ENCODE data around the gene IL20.

The IL20 gene, protein sequence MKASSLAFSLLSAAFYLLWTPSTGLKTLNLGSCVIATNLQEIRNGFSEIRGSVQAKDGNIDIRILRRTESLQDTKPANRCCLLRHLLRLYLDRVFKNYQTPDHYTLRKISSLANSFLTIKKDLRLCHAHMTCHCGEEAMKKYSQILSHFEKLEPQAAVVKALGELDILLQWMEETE

DNA sequence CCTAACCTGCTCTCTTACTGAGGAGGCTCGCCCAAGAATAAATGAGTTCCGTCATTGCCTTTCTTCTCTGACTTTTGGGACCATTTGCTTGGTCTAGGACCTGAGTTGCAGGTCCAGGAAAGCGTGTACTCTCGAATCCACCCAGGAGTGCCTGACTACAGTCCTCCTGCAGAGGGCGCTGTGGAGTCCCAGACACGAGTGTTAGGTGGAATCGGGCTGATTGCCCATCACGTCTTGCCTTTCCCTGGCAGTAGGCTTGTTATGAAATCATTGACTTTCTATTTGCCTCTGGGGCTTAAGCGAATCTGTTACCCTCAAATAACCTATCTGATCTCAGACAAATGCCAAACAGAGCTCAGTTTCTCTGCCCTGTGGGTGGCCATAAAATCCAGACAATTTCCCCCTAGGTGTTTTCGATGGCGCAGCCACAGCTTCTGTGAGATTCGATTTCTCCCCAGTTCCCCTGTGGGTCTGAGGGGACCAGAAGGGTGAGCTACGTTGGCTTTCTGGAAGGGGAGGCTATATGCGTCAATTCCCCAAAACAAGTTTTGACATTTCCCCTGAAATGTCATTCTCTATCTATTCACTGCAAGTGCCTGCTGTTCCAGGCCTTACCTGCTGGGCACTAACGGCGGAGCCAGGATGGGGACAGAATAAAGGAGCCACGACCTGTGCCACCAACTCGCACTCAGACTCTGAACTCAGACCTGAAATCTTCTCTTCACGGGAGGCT, at the start of gene IL20:
IL20 (plus strand) TSS at position 685 of the 733 bp plus-strand sequence. CDS start 230 bp downstream, outside the sequence.
- peak; percentile 84 for DNase-seq (ENCODE audit: low read depth)

DNA sequence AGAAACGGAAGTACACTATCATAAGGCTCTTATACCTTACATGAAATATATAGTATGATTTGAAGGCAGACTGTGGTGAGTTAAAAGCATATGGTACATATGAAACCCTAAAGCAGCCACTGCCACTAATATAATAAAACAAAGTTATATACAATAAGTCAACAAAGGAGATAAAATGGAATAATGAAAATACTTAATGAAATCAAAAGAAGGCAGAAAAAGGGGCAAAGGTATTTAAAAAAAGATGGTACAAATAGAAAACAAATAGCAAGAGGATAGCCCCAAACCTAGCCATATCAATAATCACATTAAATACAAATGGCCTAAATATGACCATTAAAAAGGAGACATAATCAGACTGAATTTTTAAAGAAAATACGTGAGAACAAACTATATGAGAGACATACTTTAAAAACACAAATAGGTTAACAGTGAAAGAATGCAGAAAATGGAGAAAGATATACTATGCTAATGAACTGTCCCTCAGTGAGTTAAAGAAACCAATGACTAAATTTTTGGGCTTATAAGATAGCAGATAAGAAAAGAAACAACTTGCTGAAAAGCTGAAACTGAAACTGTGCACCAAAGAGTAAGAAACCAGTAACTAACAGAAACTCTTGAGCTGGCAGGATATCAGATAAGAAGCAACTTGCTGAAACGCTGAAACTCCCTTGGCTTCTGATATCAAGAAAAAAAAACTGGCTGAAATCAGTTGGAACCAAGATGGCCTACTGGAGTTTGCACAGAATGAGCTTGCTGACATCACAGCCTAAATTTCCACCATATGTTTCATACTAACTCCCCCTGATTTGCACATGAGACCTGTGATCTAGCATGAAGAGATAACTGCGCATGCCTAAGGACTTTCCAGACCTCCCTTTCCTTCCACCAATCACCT, 48.8 kb upstream of the IL20 start:
- no peak for DNase-seq (ENCODE audit: low read depth)

DNA sequence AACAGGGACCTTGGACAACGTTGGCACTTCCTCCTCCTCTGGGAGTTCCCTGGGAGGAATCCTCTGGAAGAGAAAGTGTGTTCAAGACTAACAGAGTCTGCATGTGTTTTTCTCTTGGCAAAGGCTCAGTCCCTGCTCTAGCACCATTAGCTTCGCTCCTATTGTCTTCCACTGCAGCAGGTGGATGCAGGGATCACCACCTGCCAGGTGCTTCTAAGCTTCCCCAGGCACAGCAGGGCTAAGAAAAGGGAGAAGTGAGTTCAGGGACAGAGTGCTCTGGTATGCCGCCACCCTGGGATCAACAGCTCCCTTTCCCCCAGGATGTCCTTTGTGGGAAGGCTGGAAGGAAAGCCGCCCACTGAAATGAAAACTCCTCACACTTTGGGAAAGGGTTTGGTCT, 43.9 kb upstream of the IL20 start:
- no peak for DNase-seq (ENCODE audit: low read depth)

DNA sequence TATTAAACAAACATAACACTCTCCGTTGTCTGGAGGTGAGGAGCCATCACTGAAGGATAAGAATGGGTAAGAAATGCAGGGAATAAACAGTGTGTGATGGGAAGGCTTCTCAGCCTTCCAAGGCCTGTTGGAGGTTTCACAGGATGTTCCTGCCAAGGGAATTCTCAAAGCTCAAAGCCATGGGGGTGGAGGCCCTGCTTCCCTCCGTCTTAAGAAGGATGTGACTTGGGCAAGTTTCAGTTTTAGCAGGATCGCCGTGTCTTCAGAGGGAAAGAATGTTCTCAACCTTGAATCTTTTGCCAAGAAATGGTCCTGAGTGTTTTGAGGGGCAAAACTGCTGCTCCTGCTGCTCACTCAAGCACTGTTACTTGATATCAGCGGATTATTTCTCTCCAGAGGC, 41.7 kb upstream of the IL20 start:
- DNase-seq (ENCODE audit: low read depth): no peak

DNA sequence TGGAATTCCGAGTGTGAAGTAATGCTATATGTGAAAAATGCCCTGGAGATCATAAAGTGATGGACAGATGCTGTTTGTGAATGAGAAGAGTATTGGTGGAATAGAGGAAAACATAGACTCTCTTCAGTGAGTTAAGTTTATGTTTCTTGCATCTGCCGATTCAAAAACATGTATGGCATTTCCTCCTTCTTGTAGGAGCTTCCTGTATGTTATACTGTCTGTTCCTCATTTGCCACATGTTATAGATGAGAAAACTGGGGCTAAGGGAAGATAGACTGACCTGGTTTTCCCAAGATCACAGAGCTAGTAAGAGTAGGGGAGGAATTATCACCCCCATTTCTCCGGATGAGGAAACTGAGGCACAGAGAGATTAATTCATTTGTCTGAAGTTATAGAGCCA, 41.1 kb upstream of the IL20 start:
- DNase-seq (ENCODE audit: low read depth): no peak

DNA sequence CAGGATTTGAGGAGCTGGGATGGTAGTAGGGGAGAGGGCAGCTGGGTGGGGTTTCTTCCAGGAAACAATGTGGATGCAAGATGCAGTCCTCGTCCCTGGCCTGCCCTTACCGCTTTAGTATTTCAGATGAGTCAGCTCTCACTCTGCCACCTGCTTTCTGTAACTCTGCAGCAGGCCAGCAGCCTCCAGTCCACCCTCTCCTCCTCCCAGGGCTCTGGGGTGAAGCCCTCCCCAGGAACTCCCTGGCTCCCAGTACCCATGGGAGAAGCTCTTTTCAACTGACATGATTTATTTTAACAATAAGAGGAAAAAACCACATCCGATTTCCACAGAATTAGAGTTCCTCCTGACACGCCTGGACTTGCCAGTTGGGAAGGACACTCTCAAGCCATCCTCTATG, 39.0 kb upstream of the IL20 start:
- DNase-seq (ENCODE audit: low read depth): no peak

DNA sequence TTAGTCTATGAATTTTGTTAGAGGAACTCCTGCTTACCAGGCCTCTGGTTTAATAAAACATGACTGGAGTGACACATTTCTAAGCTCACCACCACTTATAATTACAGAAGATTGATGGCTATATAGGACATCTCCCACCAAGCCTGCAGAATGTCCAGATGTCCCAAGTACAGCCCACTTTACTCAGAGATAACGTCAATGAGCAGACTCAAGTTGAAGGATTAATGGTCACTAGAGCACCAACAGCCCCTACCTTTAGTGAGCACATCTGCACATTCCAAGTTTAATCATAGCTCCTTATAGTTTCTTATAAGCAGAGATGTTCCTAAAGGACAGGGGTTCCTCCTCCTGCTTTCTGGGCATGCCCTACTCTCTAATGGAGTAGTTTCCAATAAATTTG, 37.4 kb upstream of the IL20 start:
- DNase-seq (ENCODE audit: low read depth): no peak

DNA sequence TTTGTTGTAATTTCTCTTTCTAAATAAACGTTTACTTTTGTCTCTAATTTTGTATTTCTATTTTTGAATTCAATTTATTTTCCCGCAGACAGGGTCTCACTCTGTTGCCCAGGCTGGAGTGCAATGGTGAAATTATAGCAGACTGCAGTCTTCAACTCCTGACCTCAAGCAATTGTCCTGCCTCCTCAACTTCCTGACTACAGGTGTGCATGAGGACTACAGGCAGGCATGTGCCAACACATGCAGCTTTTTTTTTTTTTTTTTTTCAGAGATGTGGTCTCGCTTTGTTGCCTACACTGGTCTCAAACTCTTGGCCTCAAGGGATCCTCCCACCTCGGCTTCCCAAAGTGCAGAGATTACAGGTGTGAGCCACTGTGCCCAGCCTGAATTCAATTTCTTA, 36.7 kb upstream of the IL20 start:
- no peak for DNase-seq (ENCODE audit: low read depth)

DNA sequence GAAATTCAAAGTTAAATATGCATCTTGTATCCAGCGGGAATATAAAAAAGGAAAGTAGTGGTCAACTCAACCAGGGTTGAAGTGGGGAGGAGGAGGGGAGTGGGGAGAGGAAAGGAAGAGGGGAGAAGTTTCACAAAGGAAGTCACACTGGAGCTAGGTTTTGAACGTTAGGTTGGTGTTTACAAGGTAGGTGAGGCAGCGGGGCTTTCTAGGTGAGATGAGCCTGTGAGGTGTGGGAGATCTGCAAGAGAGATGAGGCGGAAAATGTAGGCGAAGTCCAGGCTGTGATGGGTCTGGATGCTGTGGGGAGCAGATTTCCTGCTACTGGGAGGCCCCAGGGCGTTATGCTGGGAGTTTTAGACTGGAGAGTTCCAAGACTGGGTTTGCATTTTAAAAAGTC, 36.1 kb upstream of the IL20 start:
- DNase-seq (ENCODE audit: low read depth): no peak

DNA sequence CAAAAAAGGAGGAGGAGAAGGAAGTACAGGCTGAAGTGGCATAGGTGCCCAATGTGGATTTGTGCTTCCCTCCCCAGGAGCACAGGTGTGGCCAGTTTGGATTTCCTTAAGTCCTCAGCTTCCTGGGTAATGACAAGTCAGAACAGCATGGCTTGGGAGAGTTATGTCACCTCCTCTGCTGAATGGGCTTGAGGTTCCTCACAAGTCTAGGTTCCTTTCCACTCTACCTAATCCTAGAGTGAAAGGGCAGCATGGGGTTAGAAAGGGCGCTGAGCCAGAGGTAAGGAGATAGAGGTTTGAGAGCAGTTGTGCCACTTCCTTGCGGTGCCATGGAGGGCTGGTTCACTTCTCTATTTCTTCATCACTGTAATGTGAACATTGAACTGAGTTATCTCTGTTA, 35.5 kb upstream of the IL20 start:
- DNase-seq (ENCODE audit: low read depth): no peak

DNA sequence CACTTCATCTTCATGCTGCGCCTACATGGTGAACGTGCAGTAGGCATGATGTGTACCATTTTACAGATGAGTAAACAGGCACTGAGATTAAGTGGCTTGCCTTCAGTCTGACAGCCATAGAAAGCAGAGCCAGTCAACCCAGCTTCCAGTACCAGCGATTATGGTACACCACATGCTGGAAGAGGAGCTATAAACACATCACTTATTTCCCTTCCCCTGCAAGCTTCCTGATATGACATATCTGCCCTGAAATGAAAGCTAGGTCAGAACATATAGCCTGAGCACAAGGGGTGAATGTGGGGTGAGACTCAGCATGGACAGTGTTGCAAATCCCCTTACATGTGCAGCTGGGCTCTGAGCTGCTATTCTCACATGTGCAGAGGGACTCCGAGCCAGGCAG, 33.8 kb upstream of the IL20 start:
- DNase-seq (ENCODE audit: low read depth): no peak

DNA sequence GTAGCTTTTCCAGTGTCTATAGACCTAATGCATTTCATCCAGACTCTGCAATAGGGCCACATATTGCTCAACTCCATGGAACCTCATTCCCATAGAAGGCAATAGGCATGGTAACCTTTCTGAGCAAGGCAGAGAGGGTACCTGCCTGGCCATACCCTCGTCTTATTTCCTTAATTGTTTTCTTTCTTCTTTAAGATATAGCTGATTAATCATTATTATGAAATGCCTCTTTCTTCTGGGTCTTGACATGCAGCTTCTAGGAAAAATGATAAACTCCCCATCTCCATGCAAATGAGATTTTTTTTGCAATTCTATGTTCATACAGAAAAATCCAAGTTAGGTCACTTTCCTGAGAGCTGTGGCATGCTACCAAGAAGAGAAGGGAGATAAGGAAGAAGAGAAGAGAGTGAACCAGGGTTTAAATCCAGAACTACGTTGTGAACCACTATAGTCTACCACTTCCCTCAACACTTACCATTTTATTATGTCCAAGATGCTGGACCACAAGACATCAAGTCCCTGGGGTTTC, 33.0 kb upstream of the IL20 start:
- no peak for DNase-seq (ENCODE audit: low read depth)

DNA sequence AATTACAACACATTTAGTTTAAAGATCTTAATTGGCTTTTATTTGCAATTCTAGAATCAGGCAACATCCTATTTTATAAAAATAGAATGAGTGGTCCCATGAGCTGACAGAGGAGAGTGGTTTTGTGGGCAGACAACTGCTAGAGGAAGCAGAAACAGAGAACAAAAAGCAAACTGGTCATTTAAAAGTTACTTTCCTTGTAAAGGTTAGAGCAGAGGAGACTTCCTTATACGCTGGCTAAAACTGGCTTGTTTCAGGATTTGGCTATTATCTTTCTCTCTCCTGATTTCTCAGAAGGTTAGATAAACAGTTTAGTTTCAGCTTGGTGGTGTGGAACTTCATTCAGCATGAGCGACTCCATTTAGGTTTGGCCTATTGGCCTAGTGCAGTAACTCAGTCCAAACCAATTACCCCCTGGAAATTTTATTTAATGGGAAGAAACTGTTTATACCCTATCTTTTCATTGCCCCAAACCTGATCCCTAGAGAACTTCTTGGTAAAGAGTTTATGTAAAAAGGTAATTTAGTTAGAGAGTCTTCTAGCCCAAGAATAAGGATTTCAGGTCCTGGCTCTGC, 32.2 kb upstream of the IL20 start:
- no peak for DNase-seq (ENCODE audit: low read depth)

DNA sequence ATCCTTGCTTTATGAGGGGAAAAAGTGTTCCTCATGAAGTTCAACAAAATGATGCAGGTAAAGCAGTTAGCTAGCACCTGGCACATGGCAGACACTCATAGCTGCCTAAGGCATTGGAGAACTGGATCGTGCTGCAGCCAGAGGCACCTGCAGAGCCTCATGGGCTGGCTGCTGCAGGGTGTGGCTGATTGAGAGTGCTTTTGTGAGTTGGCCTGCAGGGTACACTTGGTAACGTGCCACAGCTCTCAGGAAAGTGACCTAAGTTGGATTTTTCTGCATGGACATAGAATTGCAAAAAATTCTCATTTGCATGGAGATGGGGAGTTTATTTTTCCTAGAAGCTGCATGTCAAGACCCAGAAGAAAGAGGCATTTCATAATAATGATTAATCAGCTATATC, 31.6 kb upstream of the IL20 start:
- no peak for DNase-seq (ENCODE audit: low read depth)

DNA sequence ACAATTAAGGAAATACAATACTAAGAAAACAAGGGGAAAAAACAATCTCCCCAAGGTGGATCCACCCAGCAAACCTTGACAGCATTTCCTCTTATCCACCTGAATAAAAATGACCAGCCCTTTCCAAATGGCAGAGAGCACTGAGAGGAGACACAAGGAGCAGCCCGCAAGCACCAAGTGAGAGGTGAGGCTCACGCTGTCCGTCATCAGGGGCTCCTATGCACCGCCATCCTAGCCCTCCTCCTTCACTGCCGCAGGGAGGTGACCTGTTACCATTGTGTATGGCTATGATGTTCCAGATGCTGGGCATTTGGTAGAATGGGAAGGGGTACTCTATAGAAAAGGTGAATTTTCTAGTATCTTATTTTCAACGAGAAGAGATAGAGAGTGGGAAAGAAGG, 31.2 kb upstream of the IL20 start:
- no peak for DNase-seq (ENCODE audit: low read depth)

DNA sequence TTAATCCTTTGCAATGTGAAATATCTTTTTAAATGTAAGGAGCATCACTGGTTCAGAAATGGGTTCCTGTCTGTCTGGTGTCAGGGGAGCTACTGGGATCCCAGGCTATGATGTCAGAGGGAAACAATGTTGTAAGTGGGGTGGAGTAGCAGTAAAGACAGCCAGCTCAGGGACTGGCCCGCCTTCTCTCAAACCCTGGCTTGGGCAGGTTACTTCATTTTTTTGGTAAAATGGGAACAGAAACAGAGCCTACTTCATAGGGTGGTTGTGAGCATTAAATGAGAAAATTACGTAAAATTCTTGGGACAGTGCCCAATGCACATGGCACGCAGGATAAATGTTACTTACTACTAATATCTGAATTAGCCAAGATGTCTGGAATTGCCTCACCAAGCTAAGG, 30.7 kb upstream of the IL20 start:
- DNase-seq (ENCODE audit: low read depth): peak; percentile 45

DNA sequence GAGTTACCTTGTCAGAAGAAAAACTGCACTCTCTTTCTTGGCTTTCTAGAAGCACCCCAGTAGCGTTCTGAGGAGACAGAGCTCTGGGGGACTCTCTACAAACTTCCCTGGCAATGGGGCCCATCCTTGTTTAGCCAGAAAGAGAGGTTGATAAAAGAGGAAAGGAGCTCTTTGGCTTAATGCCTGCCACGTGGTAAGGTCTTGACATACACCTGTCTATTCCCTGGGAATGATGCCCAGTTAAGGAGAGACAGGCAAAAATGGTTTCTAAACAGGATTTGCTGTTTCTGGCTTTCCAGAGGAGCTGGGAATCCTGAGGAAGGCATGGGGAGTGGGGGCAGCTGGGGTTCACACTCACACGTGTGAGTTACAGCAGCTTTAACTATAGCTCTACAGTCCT, 30.2 kb upstream of the IL20 start:
- DNase-seq (ENCODE audit: low read depth): no peak

DNA sequence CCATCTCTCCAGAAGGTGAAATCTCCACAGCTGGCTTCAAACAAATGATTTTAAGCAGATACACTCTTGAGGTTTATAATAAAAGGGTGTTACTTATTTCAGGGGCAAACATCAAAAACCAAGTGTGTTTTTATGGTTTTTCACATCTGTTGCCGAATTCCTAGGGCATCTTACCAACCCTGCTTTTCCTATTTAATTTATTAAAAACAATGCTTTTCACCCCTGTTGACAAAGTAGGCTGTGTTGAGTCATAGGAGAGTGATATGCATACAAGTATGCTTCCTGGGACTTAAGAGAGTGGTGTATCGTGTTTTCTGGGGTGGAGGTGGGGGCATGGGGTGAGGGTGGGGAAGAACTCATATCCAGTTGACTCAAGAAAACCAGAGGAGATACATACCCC, 29.3 kb upstream of the IL20 start:
- peak; percentile 22 for DNase-seq (ENCODE audit: low read depth)

DNA sequence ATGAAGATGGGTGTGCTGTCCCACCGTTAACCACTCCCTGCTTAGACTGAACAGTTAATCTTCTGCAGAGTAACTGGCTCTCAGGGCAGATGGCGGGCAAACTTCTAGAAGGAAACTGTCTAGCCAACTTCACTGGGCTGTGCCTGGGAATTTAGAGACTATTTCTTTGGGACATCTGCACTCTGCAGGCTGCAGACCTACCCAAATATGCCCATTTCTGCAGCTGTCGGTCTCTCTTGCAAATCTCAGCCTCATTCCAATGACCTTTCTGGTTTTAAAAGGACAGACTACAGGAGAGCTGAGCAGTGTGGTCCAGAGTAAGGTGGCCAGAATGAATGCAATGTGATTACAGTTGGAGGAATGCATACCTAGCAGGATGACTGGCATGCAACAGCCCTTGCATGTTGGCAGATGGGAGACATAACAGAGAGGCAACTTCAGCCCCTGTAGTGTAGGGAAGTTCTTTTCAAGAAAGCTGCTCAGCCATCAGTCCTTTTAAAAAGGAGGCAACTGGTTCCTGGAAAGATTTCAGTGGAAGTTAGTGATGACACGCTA, 26.3 kb upstream of the IL20 start:
- DNase-seq (ENCODE audit: low read depth): peak; percentile 41

DNA sequence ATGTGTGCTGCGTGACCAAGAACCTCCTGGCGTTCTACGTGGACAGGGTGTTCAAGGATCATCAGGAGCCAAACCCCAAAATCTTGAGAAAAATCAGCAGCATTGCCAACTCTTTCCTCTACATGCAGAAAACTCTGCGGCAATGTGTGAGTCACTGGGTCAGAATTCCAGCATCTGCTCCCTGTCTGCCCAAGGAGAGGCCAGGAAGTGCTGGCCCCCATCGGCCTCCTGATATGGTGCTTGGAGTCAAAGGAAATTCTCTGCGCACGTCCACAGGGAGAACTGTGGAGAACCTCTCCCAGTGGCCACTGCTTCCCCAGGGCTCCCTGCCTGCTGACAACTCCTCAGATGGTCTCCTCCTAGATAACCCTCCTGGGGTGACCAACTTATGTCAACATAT, 25.6 kb upstream of the IL20 start:
- DNase-seq (ENCODE audit: low read depth): peak; percentile 89

DNA sequence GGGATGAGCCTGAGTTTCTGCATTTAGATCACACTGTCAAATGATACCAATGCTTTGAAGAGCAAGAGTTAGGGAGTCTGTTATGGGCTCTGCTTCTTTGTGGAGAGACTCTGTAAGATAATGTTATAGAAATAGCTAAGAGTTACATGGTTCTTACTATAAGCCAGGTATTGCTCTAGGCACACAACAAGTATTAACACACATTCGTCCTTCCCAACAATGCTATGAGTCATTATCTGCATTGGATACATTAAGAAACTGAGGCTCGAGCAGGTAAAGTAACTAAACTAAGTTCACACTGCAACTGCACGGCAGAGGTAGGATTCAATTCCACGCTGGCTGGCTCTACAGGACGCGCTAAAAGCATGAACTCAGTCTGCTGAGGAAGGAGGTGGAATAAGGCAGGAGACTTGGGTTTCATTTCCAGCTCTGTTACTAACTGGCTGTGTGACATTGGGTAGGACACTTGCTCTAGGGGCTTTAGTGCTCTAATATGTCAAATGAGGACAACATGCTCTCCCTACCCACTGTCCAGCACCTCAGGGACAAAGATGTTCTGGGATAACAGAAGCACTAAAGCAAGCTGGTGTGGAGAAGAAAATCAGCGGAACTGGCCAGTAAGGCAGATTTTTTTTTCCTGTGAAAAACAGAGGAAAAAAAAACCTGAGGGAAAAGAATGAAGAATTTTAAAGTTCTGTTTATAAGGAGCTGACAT, 23.7 kb upstream of the IL20 start:
- DNase-seq (ENCODE audit: low read depth): no peak

DNA sequence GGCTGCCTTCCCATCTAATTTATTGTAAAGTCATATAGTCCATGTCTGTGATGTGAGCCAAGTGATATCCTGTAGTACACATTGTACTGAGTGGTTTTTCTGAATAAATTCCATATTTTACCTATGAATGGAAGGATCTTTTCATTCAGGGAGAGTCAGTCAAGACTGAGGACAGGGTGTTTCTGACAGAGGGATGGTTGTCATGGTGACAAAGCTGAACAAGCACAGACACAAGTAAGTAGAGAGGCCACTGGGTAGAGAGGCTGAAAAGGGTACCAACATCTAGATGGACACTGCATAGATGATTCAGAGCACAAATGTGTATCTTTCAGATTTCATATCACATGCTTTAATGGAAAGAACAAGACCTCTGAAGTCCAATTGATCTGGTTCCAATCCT, 22.6 kb upstream of the IL20 start:
- DNase-seq (ENCODE audit: low read depth): no peak
